GM12872 (cell line): Measurements from ENCODE around the gene PEAR1.

Source experiments
- TF ChIP-seq, protein P1 (sequence below): IDR thresholded peaks from 3 replicates; pipeline ENCODE4 v1.5.1; 2011; ENCODE audit warnings: low read depth, mild to moderate bottlenecking, low read length, moderate library complexity; ENCODE audit not compliant: insufficient read depth

PEAR1 gene

DNA sequence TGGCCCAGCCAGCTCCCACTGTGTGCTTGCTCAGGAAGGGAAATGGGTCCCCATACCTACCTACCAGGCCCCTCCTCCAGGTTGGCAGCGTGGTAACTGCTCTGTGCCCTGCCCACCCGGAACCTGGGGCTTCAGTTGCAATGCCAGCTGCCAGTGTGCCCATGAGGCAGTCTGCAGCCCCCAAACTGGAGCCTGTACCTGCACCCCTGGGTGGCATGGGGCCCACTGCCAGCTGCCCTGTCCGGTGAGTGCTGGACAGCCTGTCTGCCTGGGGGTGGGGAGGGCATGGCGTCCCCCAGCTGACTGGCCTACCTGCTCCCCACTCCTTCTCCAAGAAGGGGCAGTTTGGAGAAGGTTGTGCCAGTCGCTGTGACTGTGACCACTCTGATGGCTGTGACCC is 16.2 kb downstream of the PEAR1 start:
- TF ChIP-seq, protein P1, sequence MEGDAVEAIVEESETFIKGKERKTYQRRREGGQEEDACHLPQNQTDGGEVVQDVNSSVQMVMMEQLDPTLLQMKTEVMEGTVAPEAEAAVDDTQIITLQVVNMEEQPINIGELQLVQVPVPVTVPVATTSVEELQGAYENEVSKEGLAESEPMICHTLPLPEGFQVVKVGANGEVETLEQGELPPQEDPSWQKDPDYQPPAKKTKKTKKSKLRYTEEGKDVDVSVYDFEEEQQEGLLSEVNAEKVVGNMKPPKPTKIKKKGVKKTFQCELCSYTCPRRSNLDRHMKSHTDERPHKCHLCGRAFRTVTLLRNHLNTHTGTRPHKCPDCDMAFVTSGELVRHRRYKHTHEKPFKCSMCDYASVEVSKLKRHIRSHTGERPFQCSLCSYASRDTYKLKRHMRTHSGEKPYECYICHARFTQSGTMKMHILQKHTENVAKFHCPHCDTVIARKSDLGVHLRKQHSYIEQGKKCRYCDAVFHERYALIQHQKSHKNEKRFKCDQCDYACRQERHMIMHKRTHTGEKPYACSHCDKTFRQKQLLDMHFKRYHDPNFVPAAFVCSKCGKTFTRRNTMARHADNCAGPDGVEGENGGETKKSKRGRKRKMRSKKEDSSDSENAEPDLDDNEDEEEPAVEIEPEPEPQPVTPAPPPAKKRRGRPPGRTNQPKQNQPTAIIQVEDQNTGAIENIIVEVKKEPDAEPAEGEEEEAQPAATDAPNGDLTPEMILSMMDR: no peak

GRCh38 chr1:156910309-156910782 is 16.8 kb downstream of the PEAR1 start:
- TF ChIP-seq, protein P1: peak; percentile 88

GRCh38 chr1:156911577-156912298 is 18.2 kb downstream of the PEAR1 start:
- TF ChIP-seq, protein P1: no peak

DNA sequence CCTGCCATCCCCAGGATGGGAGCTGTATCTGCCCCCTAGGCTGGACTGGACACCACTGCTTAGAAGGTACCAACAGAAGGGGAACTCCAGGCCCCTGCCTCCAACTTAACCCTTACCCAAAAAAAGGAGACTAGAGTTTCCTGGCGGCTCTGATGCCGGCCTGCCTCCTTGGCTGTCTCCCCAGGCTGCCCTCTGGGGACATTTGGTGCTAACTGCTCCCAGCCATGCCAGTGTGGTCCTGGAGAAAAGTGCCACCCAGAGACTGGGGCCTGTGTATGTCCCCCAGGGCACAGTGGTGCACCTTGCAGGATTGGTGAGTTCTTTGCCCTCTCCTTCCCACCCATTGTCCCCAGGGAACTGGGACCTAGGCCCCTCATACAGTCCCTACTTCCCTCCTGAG is 18.8 kb downstream of the PEAR1 start:
- TF ChIP-seq, protein P1: no peak

DNA sequence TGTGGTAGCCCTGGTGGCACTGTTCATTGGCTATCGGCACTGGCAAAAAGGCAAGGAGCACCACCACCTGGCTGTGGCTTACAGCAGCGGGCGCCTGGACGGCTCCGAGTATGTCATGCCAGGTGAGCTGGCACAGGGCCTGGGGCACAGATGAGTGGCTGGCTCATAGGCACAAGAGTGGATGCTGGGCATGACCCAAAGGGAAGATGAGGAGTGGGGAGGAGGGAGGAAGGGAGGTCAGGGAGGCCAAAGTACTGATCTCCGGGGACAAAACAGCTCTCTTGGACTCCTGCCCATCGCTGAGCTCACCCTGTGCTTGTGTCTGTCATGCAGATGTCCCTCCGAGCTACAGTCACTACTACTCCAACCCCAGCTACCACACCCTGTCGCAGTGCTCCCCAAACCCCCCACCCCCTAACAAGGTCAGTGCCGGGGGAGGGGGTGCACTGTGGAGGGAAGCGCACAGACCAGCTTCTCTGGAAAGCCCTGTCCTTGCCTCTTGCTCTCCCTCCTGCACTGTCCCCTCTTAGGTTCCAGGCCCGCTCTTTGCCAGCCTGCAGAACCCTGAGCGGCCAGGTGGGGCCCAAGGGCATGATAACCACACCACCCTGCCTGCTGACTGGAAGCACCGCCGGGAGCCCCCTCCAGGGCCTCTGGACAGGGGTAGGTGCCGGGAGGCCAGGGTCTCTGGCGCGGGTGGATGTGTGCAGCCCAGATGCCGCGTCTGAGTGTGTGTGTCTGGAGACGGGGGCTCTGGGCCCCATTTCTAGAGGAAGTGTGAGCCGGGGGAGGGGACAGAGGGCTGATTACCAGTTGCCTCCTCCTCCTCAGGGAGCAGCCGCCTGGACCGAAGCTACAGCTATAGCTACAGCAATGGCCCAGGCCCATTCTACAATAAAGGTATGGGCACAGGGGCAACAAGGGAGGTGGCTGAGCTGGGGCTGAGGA is 19.6 kb downstream of the PEAR1 start:
- TF ChIP-seq, protein P1: 0 out of 3 replicates have a peak, but pooled peaks have one; percentile 6

GRCh38 chr1:156913809-156914387 is 20.4 kb downstream of the PEAR1 start:
- TF ChIP-seq, protein P1: no peak

DNA sequence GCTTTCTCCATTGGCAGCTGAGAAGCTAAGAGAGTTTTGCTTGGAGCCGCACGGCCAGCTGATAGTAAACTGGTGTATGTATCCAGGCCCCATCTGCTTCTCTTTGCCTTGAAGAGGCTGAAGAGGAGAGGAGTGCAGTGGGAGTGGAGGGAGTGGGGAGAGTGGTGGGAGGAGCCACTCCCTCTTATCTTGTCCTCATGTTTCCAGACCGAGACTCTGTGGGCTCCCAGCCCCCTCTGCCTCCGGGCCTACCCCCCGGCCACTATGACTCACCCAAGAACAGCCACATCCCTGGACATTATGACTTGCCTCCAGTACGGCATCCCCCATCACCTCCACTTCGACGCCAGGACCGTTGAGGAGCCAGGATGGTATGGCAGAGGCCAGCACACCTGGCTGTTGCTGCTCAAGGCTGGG is 20.9 kb downstream of the PEAR1 start:
- TF ChIP-seq, protein P1: no peak
